Natural killer cell (primary cell): ENCODE data around the gene GOLGA8S. TPM values are rescaled to one million over a fixed set of nuclear protein-coding genes. Genes with fewer than 3 reads are reported as not detected.
"Not testable (repeated sequence)": the region's sequence is repeated elsewhere in the genome, so short reads cannot be mapped to it uniquely, and the experiment has no call there.

Experiments used
- ATAC-seq, 3 donors: fragments of 150-1000 bp in 2 of 3; fragments of 200-7000 bp in 1 of 3; cut with Tn5 transposase; 1 replicate in 1 of 3; 2 replicates in 2 of 3; pipeline ENCODE4 v1.10.0; 2021; ENCODE audit warnings: mild to moderate bottlenecking in 2 of 3, moderate library complexity in 2 of 3
- DNase-seq, 2 donors: peaks; one replicate each; pipeline versions ENCODE4 v3.0.0 to v3.0.0-alpha.2; 2013 to 2021; ENCODE audit warnings: mixed read lengths in 1 of 2
- H3K27ac ChIP-seq: one replicate; pipeline ENCODE4 v1.5.1; 2013; ENCODE audit warnings: mild to moderate bottlenecking, low read length
- H3K27me3 ChIP-seq: one replicate; pipeline ENCODE4 v1.6.1; 2013; ENCODE audit warnings: low read length; ENCODE audit not compliant: control insufficient read depth, insufficient read depth
- H3K36me3 ChIP-seq: one replicate; pipeline ENCODE4 v1.6.1; 2013; ENCODE audit warnings: low read length; ENCODE audit not compliant: control insufficient read depth, insufficient read depth
- H3K4me1 ChIP-seq: one replicate; pipeline ENCODE4 v1.6.1; 2013; ENCODE audit warnings: low read length; ENCODE audit not compliant: control insufficient read depth, insufficient read depth
- H3K4me3 ChIP-seq: one replicate; pipeline ENCODE4 v1.5.1; 2013; ENCODE audit warnings: low read length
- H3K9me3 ChIP-seq: one replicate; pipeline ENCODE4 v1.6.1; 2013; ENCODE audit warnings: low read length; ENCODE audit not compliant: control insufficient read depth, insufficient read depth
- H3K27ac Mint-ChIP-seq, 2 donors: one replicate each; pipeline ENCODE4 v1.8.0; 2022; ENCODE audit warnings: mild to moderate bottlenecking in 2 of 2, mixed read lengths in 2 of 2, moderate library complexity in 1 of 2
- H3K27me3 Mint-ChIP-seq, 2 donors: one replicate each; pipeline ENCODE4 v1.8.0; 2022; ENCODE audit warnings: low read depth in 2 of 2, mixed read lengths in 2 of 2
- H3K36me3 Mint-ChIP-seq: one replicate; pipeline ENCODE4 v1.8.0; 2022; ENCODE audit warnings: mixed read lengths
- H3K4me1 Mint-ChIP-seq, 2 donors: one replicate each; pipeline ENCODE4 v1.8.0; 2022; ENCODE audit warnings: mixed read lengths in 2 of 2
- H3K4me3 Mint-ChIP-seq: one replicate; pipeline ENCODE4 v1.8.0; 2022; ENCODE audit warnings: mild to moderate bottlenecking, moderate library complexity, mixed read lengths
- H3K9me3 Mint-ChIP-seq, 2 donors: one replicate each; pipeline ENCODE4 v1.8.0; 2022; ENCODE audit warnings: mixed read lengths in 2 of 2
- WGBS: methylation state at CpG from one replicate; pipeline ENCODE4 v1.1.7; 2013; ENCODE audit warnings: missing lambda C conversion rate; ENCODE audit not compliant: insufficient coverage; 5-methylcytosine and 5-hydroxymethylcytosine counted together
- intact Hi-C: fragments of 100-400 bp; cut with micrococcal nuclease; formaldehyde crosslinking; loops from one replicate; pipeline ENCODE4 v1.14.2; 2022
- total RNA-seq, 4 donors: library from RNA; stranded (reverse); fragments of 120-200 nt in 1 of 4; gene quantifications; one replicate each; pipeline versions ENCODE4 v1.2.3 to v1.2.4, GENCODE V29; 2013 to 2022
- TF ChIP-seq, protein P1 (sequence below): fragments of 200-600 bp; IDR thresholded peaks from one replicate; pipeline ENCODE4 v1.8.0; 2022; ENCODE audit warnings: antibody characterized with exemption

GOLGA8S gene
- total RNA-seq, 3 donors from 2014 or later (not counting 1 experiment from before 2014, with no cell fraction given), result 2.3 to 6.0 (median 2.8) TPM

DNA sequence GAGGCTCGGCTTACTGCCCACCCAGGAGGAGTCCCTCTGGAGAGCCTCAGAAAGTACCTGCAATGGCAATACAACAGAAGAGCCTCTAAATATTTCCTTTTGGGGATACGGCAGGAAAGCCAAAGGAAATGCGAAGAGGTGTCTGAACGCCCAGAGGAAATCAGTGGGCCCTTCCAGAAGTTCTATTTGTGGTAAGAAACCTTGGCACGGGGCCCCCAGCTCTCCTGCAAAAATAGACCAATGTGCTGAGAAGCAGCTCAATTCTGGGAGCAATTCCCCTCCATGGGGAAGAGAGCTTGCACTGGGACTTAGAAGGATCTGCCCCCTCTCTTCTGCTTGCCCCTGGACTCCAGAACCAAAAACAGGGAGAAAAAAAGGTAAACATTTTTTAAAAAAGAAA is 44.7 kb downstream of the GOLGA8S start:
- H3K36me3 Mint-ChIP-seq, H3K27me3 Mint-ChIP-seq, H3K4me1 Mint-ChIP-seq, H3K36me3 ChIP-seq, H3K9me3 ChIP-seq, intact Hi-C loops, H3K27ac ChIP-seq, ATAC-seq, H3K4me3 Mint-ChIP-seq, H3K9me3 Mint-ChIP-seq, H3K27me3 ChIP-seq, DNase-seq, H3K4me1 ChIP-seq, H3K4me3 ChIP-seq, H3K27ac Mint-ChIP-seq: not testable (repeated sequence)
- 56% methylated on average over 5 of the region's 5 CpGs for WGBS

DNA sequence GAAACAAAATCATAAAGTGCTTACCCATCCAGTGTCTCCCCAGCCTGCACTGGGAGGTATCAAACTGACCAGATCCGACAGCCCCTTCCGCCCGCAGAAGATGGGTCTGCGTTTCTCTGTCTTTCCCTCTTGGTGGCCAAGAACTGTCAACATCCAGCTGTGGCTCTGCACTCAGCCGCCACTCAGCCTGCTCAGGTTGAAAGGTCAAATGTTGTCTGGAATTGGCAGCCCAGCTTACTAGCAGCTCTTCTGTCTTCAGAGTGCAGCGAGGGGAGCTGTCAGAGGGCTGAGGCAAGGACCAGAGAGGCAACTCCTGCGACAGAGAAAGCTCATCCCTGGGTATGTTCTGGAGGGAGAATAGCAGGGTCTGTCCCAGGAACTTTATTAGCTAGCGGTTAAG is 47.1 kb downstream of the GOLGA8S start:
- peaks cover 0 to 3% of the 10 kb centered on the region in 2 donors for H3K27me3 Mint-ChIP-seq
- no peak for DNase-seq
- ATAC-seq, result no peak
- H3K4me1 ChIP-seq, result no peaks in the 10 kb centered on the region
- WGBS, result 87% methylated on average over 8 of the region's 8 CpGs
- no peaks in the 10 kb centered on the region for H3K36me3 Mint-ChIP-seq
- H3K9me3 ChIP-seq, result no peaks in the 10 kb centered on the region
- intact Hi-C loops, result no loop called here
- no peaks in the 10 kb centered on the region for H3K9me3 Mint-ChIP-seq
- H3K4me3 ChIP-seq, result no peak overlapping the region
- H3K36me3 ChIP-seq, result no peaks in the 10 kb centered on the region
- H3K4me1 Mint-ChIP-seq, result no peaks in the 10 kb centered on the region
- no peak overlapping the region for H3K4me3 Mint-ChIP-seq
- H3K27ac Mint-ChIP-seq, result no peak overlapping the region
- no peak overlapping the region for H3K27ac ChIP-seq
- no peaks in the 10 kb centered on the region for H3K27me3 ChIP-seq
- TF ChIP-seq, protein P1, sequence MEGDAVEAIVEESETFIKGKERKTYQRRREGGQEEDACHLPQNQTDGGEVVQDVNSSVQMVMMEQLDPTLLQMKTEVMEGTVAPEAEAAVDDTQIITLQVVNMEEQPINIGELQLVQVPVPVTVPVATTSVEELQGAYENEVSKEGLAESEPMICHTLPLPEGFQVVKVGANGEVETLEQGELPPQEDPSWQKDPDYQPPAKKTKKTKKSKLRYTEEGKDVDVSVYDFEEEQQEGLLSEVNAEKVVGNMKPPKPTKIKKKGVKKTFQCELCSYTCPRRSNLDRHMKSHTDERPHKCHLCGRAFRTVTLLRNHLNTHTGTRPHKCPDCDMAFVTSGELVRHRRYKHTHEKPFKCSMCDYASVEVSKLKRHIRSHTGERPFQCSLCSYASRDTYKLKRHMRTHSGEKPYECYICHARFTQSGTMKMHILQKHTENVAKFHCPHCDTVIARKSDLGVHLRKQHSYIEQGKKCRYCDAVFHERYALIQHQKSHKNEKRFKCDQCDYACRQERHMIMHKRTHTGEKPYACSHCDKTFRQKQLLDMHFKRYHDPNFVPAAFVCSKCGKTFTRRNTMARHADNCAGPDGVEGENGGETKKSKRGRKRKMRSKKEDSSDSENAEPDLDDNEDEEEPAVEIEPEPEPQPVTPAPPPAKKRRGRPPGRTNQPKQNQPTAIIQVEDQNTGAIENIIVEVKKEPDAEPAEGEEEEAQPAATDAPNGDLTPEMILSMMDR, result no peak

DNA sequence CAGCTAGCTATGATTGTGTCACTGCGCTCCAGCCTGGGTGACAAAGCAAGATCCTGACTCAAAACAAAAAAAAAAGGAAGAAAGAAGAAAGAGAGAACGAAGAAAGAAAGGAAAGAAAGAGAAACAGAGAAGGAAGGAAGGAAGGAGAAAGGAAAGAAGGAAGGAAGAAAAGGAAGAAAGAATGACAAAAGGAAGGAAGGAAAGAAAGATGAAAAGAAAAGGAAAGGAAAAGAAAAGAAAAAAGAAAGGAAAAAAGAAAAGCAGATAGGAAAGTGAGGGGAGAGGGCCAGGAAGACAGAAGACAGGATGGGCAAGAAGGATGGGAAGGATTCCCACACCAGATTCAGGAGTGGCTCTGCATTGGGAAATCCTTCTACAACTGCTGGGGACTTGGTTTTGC is 47.6 kb downstream of the GOLGA8S start:
- Mint-ChIP-seq H3K4me1 (no peaks in the 10 kb centered on the region), H3K36me3 (no peaks in the 10 kb centered on the region), H3K9me3 (no peaks in the 10 kb centered on the region), H3K4me3 (no peak overlapping the region), H3K27ac (no peak overlapping the region), H3K27me3 (peaks cover 0 to 3% of the 10 kb centered on the region in 2 donors)
- Histone ChIP-seq H3K27me3 (no peaks in the 10 kb centered on the region), H3K9me3 (no peaks in the 10 kb centered on the region), H3K36me3 (no peaks in the 10 kb centered on the region), H3K4me1 (no peaks in the 10 kb centered on the region), H3K27ac (no peak overlapping the region), H3K4me3 (no peak overlapping the region)
- ATAC-seq (no peak), DNase-seq (no peak)
- intact Hi-C loops, result no loop called here
- TF ChIP-seq, protein P1, result no peak
- 72% methylated on average over 2 of the region's 2 CpGs for WGBS

DNA sequence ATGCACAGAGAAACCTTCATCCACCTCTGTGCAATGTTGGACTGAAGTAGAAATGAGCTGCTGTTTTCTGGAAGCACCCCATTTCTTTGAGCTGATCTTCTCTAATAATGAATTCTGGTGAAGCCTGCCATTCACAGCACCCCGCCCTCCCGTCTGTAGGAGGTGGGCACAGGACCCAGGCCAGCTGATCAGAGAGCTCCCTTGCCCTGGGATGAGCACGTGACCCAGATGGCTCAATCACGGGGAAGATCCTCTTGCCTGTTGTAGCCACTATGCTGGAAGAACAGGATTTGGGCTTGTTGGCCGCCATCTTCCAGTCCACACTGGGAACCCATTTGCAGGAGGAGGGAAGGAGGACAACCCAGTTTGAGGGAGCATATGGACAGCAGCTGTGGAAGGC is 48.0 kb downstream of the GOLGA8S start:
- 80% methylated on average over 5 of the region's 5 CpGs for whole genome bisulfite sequencing
- Mint-ChIP-seq H3K4me3 (no peak overlapping the region), H3K27me3 (peaks cover 0 to 3% of the 10 kb centered on the region in 2 donors), H3K4me1 (no peaks in the 10 kb centered on the region), H3K9me3 (no peaks in the 10 kb centered on the region), H3K27ac (no peak overlapping the region), H3K36me3 (no peaks in the 10 kb centered on the region)
- intact Hi-C loops, result no loop called here
- H3K36me3 ChIP-seq, result no peaks in the 10 kb centered on the region
- H3K9me3 ChIP-seq, result no peaks in the 10 kb centered on the region
- H3K27me3 ChIP-seq, result no peaks in the 10 kb centered on the region
- no peaks in the 10 kb centered on the region for H3K4me1 ChIP-seq
- H3K4me3 ChIP-seq, result no peak overlapping the region
- TF ChIP-seq, protein P1, result no peak
- no peak overlapping the region for H3K27ac ChIP-seq
- DNase-seq (no peak), ATAC-seq (no peak)
